NCI-H1092 treated with DMSO at 0.1 percent for 48 hours (cell line): Measurements from ENCODE around the gene ZNF423.

Source experiments
- DNase-seq: peaks from one replicate; lab custom pipeline; 2025; lab: John Stamatoyannopoulos, UW

ZNF423 gene

GRCh38 chr16:49600536-49600935 is 255.4 kb downstream of the ZNF423 start:
- DNase-seq: no peak

- DNase-seq: no peak
Observed at GRCh38 chr16:49599704-49600103, 256.2 kb downstream of the ZNF423 start.

GRCh38 chr16:49599281-49599680 is 256.6 kb downstream of the ZNF423 start:
- DNase-seq: no peak

GRCh38 chr16:49598383-49599170 is 257.3 kb downstream of the ZNF423 start:
- DNase-seq: no peak

GRCh38 chr16:49597796-49598195 is 258.1 kb downstream of the ZNF423 start:
- no peak for DNase-seq

GRCh38 chr16:49596648-49597291 is 259.1 kb downstream of the ZNF423 start:
- DNase-seq: no peak

- no peak for DNase-seq
Observed at GRCh38 chr16:49596068-49596467, 259.8 kb downstream of the ZNF423 start.

- no peak for DNase-seq
Observed at GRCh38 chr16:49594685-49595498, 261.0 kb downstream of the ZNF423 start.

GRCh38 chr16:49594153-49594552 is 261.8 kb downstream of the ZNF423 start:
- DNase-seq: no peak

- DNase-seq: no peak
Observed at GRCh38 chr16:49593424-49594040, 262.4 kb downstream of the ZNF423 start.

GRCh38 chr16:49592546-49593423 is 263.1 kb downstream of the ZNF423 start:
- peak; percentile 52 for DNase-seq

GRCh38 chr16:49590166-49590871 is 265.6 kb downstream of the ZNF423 start:
- peak; percentile 6 for DNase-seq

GRCh38 chr16:49589544-49590031 is 266.3 kb downstream of the ZNF423 start:
- no peak for DNase-seq

GRCh38 chr16:49588729-49589384 is 267.1 kb downstream of the ZNF423 start:
- DNase-seq: no peak

GRCh38 chr16:49588026-49588425 is 267.9 kb downstream of the ZNF423 start:
- no peak for DNase-seq

GRCh38 chr16:49587511-49587910 is 268.4 kb downstream of the ZNF423 start:
- no peak for DNase-seq

GRCh38 chr16:49586466-49587450 is 269.2 kb downstream of the ZNF423 start:
- DNase-seq: no peak

GRCh38 chr16:49585143-49585832 is 270.6 kb downstream of the ZNF423 start:
- DNase-seq: no peak
